Raji (cell line): ENCODE measurements around the gene ZNF407.

Experiments used
- POLR2A ChIP-seq: IDR thresholded peaks from 2 replicates; pipeline ENCODE4 v1.6.1; 2011; ENCODE audit warnings: low read depth, low read length, control low read depth; ENCODE audit not compliant: insufficient read depth

ZNF407 gene

DNA sequence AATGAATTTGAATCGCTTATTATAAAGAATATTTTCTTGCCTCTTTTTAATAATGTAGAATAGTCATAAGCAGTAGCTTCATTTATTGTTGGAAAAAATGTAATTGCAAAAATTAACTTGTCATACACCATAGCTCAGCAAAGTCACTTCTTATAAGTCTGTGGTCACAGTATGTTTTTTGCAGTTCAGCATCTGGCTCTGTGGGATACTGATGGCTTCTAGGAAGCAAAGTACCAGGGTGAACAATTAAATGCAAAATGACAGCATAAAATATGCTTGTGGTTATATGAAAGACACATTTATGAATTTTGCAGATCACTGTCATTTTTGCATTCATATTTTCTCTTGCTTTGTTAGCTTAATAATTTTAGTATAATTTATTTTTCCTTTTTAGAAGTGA lies 116.5 kb downstream of the ZNF407 start:
- no peak for TF ChIP-seq POLR2A

DNA sequence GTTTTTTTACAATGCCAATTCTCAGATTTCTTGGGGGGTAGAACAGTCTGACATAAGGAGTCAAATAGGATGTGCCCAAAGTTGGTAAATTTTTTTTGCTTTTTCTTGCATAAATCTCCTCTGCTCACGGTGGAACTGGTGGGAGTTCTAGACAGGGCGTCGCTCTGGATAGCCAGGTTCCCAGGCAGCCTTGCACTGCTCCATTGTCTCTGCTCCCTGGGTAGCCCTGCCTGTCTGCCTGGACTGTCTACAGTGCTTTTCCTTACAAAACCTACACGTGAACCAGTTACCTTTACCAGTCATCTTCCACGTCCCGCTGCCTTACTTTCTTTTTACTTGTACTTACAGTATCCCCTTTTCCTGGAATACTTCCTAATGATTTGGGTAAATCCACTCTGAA lies 117.1 kb downstream of the ZNF407 start:
- TF ChIP-seq POLR2A: no peak

DNA sequence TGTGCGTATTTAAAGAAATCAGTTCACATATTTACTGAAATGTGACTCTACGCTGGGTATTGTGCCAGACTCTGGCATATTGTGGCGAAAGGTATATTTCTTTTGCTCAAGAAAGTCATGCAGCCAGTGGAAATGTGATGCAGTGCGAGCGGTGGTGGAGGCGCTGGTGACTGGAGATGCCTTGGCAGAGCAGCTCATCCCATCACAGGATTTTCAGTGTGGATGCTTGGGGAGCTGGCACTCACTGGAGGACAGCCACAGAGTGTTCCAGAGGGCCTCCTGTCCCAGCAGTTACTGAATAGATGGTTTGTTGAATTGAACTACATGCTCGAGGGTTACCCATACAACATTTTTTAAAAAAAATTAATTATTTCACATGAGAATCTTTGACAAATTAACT lies 117.6 kb downstream of the ZNF407 start:
- no peak for TF ChIP-seq POLR2A

DNA sequence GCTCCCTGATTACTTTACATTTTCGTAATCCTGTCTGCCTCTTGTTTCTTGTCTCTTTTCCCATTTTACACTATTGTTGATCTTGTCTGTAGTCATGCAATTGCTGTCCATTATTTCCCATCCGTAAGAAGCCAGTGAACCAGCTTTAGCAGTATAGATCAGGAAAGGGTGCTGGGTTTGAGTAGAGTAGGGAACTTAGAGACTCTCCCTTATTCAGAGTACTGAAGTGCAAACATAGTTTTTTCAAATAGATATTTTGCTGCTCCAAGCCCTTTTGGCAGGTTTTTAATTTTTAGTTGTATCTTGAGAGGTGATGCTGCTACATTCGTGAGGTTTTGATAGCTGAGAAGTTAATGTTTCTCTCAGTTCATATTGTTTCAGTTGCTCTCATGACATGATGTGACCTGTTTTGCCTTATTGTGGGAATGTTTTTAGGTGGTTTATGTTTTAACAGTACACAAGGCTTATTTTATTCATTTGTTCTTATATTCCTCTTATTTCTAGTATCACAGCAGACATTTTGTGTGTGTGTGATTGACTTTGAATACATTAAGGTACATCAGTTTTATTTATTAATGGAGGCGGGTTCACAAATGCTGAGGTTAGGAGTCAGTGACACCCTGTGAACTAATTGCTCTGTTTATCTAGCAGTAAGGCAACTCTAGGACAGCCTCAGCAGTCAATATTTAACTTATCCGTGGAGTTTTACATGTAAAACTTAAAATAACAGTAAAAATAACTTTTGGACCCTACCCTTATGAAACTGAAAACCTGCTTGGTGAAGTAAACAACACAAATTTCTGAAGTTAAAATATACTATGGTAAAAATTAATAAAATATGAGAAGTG lies 118.4 kb downstream of the ZNF407 start:
- no peak for TF ChIP-seq POLR2A

DNA sequence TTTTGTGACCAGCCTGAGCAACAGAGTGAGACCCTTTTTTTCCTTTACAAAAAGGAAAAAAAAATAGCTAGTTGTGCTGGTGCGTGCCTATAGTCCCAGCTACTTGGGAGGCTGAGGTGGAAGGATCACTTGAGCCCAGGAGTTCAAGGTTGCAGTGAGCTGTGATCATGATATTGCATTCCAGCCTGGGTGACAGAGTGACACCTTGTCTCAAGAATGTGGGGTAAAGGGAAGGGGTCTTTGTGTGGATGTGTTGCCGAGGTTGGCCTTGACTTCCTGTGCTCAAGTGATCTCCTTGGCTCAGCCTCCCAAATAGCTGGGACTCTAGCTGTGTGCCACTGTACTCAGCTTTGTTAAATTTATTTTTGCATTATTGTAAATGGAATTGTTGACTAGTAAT lies 120.6 kb downstream of the ZNF407 start:
- TF ChIP-seq POLR2A: no peak

DNA sequence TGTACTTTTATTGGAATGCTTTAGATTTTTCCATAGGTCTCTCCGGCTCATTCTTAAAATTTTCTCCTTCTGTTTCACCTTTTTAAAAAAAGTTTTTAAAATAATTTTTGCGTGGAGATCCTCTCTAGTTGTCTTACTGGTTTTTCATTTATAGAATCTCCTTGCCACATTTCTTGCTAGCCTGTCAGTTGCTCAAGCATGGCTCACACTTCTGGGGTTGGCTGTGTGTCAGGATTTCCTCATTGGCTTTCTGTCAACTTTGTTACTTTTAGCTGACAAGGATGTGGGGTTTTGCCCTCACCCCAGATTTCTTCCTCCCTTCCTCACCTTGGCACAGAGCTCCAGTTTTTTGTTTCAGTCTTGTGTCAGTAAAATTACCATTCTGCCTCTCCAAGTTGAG lies 124.6 kb downstream of the ZNF407 start:
- no peak for TF ChIP-seq POLR2A

DNA sequence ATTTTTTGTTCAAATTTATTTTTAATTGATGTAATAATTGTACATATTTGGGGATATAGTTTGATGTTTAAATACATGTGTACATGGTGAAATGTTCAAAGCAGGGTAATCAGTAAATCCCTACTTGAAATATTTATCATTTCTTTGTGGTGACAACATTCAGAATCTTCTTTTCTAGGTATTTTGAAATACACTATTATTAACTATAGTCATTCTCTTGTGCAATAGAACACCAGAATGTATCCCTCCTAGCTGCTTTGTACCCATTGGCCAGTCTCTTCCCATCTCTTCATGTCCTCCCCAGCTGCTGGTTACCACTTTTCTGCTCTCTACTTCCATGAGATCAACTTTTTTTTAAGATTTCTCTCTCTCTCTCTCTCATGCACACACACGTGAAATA lies 126.5 kb downstream of the ZNF407 start:
- no peak for TF ChIP-seq POLR2A

DNA sequence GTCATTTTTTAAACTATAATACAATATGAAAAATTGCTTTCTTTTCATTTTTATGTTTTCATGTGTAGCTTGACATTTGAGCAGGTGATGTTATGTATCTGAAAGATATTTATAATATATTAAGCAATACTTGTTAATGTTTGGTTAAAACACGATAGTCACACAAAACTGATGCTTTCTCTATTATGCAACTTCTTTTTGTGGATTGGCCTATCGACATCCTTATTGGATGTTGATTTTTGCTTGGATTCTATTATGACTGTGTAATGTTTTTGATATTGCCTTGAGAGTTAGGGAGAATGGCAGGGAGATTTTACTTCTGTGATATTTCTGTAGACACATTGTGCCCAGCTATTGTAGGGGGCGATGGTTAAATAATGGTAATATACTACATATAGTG lies 128.0 kb downstream of the ZNF407 start:
- TF ChIP-seq POLR2A: no peak

DNA sequence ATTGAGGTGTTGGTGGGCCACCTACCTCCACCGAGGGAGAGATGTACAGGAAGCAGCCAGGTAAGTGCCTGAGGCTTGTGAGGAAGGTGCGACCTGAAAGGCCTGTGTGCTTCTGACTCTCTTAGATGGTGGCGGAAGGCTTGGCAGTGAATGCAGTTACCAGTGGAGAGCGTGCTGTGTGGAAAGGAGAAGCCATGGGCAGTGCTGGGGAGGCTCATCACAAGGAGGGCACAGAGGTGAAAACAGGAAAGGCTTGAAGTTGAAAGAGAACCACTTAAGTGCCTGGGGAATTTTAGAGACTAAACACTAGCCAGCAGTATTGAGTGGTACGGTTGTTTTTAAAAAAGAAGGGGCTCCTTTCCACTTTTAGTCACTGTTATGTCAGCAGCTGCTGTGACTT lies 130.9 kb downstream of the ZNF407 start:
- no peak for TF ChIP-seq POLR2A

DNA sequence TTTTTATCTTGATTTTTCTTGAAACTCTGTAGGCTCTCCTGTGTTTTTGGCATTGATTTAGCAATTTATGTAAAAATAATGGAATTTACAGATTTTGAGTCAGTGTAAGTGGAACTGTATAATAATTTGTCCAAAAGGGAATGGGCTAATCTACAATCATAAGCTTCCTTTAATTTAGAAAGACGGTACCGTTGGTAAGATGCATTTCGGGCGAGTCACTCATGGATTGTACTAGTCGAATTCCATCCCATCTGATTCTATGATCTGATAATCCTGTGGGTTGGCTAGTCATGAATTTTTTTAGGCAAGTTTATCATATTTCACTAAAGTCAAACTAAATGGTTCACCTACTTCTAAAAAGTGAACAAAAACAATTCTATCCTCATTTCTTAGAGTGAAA lies 133.4 kb downstream of the ZNF407 start:
- no peak for TF ChIP-seq POLR2A

DNA sequence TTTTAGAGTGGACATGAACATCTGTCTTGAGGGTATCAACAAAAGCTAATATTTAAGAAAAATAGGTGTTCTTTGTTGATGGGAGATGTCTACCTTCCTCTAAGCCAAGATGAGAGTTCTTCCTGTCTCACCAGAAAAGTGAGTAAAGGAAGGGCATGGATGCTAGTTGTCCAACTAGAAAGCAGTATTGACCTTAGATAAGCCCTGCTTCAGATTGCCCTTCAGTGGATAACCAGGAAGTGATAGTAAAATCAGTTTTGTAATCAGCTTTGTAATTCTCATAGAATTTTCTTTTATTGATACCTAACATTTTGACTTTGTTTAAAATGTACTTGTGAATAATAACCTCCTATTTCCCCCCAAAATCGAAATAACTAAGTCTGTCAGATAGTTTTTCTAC lies 134.7 kb downstream of the ZNF407 start:
- TF ChIP-seq POLR2A: no peak

DNA sequence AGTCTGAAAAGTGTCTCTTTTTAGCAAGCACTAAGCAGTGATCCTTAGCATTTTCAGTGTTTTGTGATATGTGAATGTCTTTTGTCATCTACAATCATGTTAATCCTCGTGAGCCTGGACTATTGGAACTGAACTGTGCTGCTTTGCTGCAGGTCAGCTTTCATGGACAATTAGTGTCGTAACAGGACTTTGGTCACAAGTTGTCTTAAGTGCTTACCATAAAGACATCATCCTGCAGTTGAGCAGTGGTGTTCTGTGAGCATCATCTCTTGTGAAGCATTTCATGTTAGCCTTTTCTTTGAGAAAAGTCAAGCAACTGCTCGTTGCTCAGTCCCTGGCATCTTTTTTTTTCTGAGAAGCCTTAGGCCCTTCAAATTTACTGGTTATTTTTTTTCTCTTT lies 135.9 kb downstream of the ZNF407 start:
- TF ChIP-seq POLR2A: no peak

DNA sequence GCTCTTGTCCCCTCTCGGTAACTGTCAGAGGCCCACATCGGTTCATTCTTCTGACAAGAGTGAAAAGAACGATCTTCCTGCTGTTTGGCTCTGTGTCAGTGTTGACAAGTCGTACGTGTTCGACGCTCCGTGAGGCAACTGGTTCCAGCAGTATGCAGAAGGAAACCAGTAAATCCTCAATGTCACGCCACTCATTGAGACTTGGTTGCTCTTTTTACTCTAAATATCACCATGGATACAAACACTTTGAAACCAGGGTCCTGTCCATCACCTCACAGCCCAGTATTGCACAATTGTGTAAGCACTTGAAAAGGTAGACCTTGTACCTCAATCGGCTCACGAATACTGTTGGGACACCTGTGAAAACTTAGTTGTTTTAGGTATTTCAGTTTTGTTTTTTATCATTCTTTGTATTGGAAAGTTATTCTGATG lies 136.4 kb downstream of the ZNF407 start:
- no peak for TF ChIP-seq POLR2A

DNA sequence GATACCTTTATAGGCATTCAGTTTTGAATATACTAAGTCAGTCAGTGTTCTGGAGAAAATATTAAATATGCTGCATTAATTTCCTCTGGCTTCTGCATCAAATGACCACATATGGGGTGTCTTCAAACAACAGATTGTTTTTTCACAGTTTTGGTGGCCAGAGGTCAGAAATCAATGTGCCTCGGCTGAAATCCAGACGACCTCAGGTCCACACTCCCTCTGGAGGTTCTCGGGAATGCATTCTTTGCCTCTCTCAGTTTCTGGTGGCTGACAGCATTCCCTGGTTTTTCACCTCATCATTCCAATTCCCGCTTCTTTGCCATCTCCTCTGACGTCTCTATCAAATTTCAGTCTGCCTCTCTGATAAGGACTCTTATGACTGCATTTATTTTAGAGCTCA lies 142.3 kb downstream of the ZNF407 start:
- no peak for TF ChIP-seq POLR2A

DNA sequence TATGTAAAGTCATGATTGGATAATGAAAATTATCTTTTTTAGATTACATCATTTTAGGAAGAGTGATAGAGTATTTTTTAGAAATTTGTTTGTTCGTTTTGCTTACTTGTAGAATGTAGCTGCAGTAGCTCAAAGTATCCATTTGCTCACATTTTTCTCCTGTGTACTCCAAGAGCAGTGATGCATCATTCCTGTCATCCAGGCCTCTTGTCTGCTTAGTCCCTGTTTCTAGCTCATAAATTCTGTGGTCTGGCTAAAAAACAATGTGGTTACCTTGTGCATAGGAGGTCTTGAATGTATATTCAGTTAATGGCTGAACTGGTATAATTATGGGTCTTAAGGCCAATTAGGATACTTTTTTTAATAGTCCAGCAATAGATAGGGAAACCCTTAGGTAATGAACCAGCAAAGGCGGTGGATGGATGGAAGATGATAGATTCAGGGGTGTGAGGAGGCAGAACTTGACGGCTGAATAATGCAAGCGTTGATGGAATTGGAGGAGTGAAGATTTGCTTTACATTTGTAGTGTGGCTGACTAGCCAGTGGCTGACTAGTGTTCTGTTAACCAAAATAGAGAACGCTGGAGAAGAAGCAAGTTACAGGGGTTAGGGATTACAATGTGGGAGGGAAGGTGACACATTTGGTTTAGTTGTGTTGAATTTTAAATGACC lies 145.0 kb downstream of the ZNF407 start:
- no peak for TF ChIP-seq POLR2A

DNA sequence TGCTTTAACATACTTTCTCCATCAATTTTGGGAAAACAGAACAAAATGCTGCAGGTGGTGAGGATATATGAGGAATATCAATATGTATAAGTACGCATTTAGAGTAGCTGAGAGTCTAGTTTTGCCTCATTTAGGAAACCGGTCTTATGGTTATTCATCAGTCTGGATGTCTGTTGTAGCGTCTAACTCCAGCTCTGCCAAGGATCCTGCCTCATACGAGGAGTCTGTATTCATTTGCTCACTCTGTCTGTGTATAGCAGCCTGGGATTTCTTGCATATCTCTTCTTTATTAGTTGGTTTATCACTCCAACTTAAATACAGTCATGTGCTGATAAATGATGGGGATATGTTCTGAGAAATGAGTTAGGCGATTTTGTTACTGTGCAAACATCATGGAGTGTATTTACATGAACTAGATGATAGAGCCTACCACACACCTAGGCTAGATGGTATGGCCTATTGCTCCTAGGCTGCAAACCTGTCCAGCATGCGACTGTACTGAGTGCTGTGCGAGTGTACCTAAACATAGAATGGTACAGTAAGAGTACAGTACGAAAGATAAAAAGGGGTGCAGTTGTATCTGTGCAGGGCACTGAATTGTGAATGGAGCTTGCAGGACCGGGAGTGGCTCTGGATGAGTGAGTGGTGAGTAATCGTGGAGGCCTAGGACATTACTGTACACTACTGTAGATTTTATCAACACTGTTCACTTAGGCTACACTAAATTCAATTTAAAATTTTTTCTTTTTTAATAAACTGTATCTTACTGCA lies 148.1 kb downstream of the ZNF407 start:
- TF ChIP-seq POLR2A: no peak
